Liver (tissue), 3 donors: ENCODE results near the gene CSRP1.

Experiments
- CTCF ChIP-seq: fragments of 150-350 bp; IDR thresholded peaks from 2 replicates; pipeline ENCODE4 v1.5.1; 2017; ENCODE audit warnings: improper control_type of control experiment, low read depth, low read length; ENCODE audit not compliant: missing input control
- EGR1 ChIP-seq, 2 donors: IDR thresholded peaks; 2 replicates each; pipeline ENCODE4 v1.6.1; 2016 to 2018; ENCODE audit warnings: antibody characterized with exemption in 2 of 2, low read depth in 2 of 2
- FOXA1 ChIP-seq: IDR thresholded peaks from 2 replicates; pipeline ENCODE4 v1.6.1; 2016; ENCODE audit warnings: antibody characterized with exemption
- GABPA ChIP-seq, 2 donors: IDR thresholded peaks in 1 of 2; conservative IDR thresholded peaks in 1 of 2; 2 replicates each; pipeline ENCODE4 v1.6.1; 2016; ENCODE audit warnings: antibody characterized with exemption in 2 of 2, mild to moderate bottlenecking in 1 of 2, moderate library complexity in 1 of 2
- HNF4A ChIP-seq, 2 donors: conservative IDR thresholded peaks; 2 replicates each; pipeline ENCODE4 v1.6.1; 2016; ENCODE audit warnings: antibody characterized with exemption in 2 of 2, mild to moderate bottlenecking in 2 of 2
- JUND ChIP-seq, 2 donors: IDR thresholded peaks; 2 replicates each; pipeline ENCODE4 v1.6.1; 2016; ENCODE audit warnings: antibody characterized with exemption in 2 of 2
- RAD21 ChIP-seq, 2 donors: IDR thresholded peaks; 2 replicates each; pipeline ENCODE4 v1.6.1; 2016; ENCODE audit warnings: antibody characterized with exemption in 2 of 2, mild to moderate bottlenecking in 2 of 2
- SP1 ChIP-seq: IDR thresholded peaks from 2 replicates; pipeline ENCODE4 v1.6.1; 2018; ENCODE audit warnings: antibody characterized with exemption, mild to moderate bottlenecking
- YY1 ChIP-seq: IDR thresholded peaks from 2 replicates; pipeline ENCODE4 v1.6.1; 2016; ENCODE audit warnings: antibody characterized with exemption, mild to moderate bottlenecking
- ZBTB33 ChIP-seq: IDR thresholded peaks from 2 replicates; pipeline ENCODE4 v1.6.1; 2016; ENCODE audit warnings: antibody characterized with exemption
- TF ChIP-seq, protein P1 (sequence below): IDR thresholded peaks from 2 replicates; pipeline ENCODE4 v1.6.1; 2016; ENCODE audit warnings: antibody characterized with exemption
- TF ChIP-seq, protein P2 (sequence below): IDR thresholded peaks from 2 replicates; pipeline ENCODE4 v1.6.1; 2016; ENCODE audit warnings: antibody characterized with exemption
- TF ChIP-seq, protein P3 (sequence below): IDR thresholded peaks from 2 replicates; pipeline ENCODE4 v1.6.1; 2016; ENCODE audit warnings: antibody characterized with exemption, mild to moderate bottlenecking
- donor health status: healthy.
- donor health status: healthy.

DNA sequence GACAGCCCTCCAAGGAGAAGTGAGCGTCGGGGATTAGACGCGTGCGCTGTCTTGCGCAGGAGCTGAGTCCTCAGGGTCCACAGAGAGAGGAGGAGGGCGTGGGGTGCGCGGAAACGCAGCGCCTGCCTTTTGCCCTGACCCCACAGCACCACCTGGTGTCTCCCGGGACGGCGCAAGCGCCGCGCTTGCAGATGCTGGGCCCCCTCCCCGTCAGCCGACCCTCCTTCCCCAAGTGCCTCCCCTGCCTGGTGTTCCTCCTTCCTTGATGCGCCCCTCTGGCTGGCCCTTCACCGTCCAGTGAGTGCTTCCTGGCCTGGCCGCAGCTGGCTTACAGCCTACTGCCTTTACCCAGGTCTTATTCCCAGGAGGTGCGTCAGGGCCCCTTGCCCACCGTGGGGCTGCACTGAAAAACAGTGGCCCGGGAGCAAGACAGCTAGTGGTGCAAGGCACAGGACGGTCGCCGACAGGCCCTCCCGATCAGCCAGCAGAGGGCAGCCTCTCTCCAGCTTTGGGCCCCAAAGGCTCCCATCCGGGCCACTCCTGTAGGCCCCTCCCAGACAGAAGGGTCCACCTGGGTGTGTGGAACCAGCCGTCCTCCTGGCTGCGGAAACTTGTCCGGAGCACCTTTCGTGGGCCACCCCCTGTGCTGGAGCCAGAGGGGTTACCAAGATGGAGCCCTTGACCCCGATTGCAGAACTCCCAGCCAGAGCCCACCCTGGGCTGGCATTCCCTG is 25.0 kb downstream of the CSRP1 start:
- peak; percentile 93 for TF ChIP-seq CTCF
- no peak for TF ChIP-seq JUND (IDR thresholded peaks at IDR 0.05)
- TF ChIP-seq YY1, result no peak
- no peak for TF ChIP-seq GABPA (IDR thresholded peaks at IDR 0.05 in 1 of 2, conservative IDR thresholded peaks at IDR 0.05 in 1 of 2)
- TF ChIP-seq, protein P1, sequence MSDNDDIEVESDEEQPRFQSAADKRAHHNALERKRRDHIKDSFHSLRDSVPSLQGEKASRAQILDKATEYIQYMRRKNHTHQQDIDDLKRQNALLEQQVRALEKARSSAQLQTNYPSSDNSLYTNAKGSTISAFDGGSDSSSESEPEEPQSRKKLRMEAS, result no peak
- peak; percentile 95 to 98 for TF ChIP-seq RAD21 (IDR thresholded peaks at IDR 0.05)
- TF ChIP-seq, protein P2, sequence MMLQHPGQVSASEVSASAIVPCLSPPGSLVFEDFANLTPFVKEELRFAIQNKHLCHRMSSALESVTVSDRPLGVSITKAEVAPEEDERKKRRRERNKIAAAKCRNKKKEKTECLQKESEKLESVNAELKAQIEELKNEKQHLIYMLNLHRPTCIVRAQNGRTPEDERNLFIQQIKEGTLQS, result no peak
- TF ChIP-seq ZBTB33, result no peak
- TF ChIP-seq, protein P3, sequence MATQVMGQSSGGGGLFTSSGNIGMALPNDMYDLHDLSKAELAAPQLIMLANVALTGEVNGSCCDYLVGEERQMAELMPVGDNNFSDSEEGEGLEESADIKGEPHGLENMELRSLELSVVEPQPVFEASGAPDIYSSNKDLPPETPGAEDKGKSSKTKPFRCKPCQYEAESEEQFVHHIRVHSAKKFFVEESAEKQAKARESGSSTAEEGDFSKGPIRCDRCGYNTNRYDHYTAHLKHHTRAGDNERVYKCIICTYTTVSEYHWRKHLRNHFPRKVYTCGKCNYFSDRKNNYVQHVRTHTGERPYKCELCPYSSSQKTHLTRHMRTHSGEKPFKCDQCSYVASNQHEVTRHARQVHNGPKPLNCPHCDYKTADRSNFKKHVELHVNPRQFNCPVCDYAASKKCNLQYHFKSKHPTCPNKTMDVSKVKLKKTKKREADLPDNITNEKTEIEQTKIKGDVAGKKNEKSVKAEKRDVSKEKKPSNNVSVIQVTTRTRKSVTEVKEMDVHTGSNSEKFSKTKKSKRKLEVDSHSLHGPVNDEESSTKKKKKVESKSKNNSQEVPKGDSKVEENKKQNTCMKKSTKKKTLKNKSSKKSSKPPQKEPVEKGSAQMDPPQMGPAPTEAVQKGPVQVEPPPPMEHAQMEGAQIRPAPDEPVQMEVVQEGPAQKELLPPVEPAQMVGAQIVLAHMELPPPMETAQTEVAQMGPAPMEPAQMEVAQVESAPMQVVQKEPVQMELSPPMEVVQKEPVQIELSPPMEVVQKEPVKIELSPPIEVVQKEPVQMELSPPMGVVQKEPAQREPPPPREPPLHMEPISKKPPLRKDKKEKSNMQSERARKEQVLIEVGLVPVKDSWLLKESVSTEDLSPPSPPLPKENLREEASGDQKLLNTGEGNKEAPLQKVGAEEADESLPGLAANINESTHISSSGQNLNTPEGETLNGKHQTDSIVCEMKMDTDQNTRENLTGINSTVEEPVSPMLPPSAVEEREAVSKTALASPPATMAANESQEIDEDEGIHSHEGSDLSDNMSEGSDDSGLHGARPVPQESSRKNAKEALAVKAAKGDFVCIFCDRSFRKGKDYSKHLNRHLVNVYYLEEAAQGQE, result no peak
- no peak for TF ChIP-seq FOXA1
- TF ChIP-seq HNF4A (conservative IDR thresholded peaks at IDR 0.05), result no peak
- TF ChIP-seq SP1, result no peak
- TF ChIP-seq EGR1 (IDR thresholded peaks at IDR 0.05; ENCODE audit: low read depth in 2 of 2), result no peak
